H1 (cell line): ENCODE results near the gene CCDC106. TPM values are rescaled to one million over a fixed set of nuclear protein-coding genes. Genes with fewer than 3 reads are reported as not detected.

Experiments
- ZNF274 ChIP-seq: IDR thresholded peaks from 2 replicates; pipeline ENCODE4 v1.7.0; 2012; ENCODE audit warnings: low read length, borderline replicate concordance; ENCODE audit errors: extremely low read depth
- polyA plus RNA-seq, 7 experiments: library from polyadenylated mRNA; depleted of rRNA in 3 of 7; stranded (reverse) in 5 of 7; unstranded in 2 of 7; fragments of >200 nt in 5 of 7; fragments of 200-250 nt in 2 of 7; gene quantifications; 1 replicate in 5 of 7; 2 replicates in 1 of 7; 4 replicates in 1 of 7; pipeline versions ENCODE4 v1.2.1 to v1.2.3, GENCODE V29; 2011 to 2013; ENCODE audit warnings: missing spikeins in 2 of 7, mixed read lengths in 2 of 7
- total RNA-seq: library from RNA; stranded (reverse); fragmentation: NEBNext Ultra II Directional; extraction: Animal tissue kit (Norgen Biotek cat#: 25700); gene quantifications from 2 replicates; pipeline ENCODE4 v1.2.1, GENCODE V29; 2021

CCDC106 gene
- total and polyA plus RNA-seq, 2 of the 8 experiments (the other 6 are each of a cell fraction or from before 2014, with no cell fraction given) = 12.0 to 20.1 TPM

DNA sequence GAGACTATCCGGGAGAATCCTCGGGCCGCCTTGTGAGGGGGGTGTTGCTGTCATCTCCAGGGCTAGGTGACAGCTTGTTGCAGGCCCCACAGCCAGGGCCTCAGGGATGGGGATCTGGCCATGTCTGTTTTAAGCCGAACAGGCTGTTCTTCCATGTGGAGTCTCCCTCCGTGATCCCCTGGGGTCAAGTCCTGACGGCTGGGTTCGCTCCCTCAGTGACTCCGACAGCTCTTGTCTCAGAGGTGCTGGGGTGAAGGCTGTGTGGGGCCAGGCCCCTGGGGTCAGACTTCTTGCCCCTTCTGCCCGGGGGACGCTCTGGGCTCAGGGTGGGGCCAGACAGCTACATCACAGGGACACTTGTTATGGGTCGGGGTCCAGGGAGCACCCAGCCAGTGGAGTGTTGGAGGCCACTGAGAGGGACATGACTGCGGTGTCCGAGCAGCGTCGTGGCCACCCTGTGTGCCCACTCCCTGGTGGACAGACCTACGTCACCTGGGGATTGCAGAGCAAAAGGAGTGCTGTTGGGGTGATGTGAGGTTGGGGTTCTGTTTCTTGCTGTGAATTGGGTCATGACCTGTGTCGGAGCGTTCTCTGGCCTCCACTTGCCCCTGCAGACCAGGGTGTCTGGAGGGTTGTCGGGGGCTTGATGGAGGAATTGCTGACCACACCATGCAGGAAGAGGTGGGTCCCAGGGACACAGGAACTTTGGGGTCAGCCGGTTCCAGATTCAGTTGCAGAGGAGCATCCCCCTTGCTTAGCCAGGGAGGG is 48.5 kb downstream of the CCDC106 start (continued):
- no peak for TF ChIP-seq ZNF274
